Measurements from ENCODE around the gene DUSP9.

- no peak for TF ChIP-seq POLR2A (IDR thresholded peaks at IDR 0.05)
- TF ChIP-seq, protein P1, sequence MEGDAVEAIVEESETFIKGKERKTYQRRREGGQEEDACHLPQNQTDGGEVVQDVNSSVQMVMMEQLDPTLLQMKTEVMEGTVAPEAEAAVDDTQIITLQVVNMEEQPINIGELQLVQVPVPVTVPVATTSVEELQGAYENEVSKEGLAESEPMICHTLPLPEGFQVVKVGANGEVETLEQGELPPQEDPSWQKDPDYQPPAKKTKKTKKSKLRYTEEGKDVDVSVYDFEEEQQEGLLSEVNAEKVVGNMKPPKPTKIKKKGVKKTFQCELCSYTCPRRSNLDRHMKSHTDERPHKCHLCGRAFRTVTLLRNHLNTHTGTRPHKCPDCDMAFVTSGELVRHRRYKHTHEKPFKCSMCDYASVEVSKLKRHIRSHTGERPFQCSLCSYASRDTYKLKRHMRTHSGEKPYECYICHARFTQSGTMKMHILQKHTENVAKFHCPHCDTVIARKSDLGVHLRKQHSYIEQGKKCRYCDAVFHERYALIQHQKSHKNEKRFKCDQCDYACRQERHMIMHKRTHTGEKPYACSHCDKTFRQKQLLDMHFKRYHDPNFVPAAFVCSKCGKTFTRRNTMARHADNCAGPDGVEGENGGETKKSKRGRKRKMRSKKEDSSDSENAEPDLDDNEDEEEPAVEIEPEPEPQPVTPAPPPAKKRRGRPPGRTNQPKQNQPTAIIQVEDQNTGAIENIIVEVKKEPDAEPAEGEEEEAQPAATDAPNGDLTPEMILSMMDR (IDR thresholded peaks at IDR 0.05), result no peak
These were observed 21.6 kb downstream of the DUSP9 start for GRCh38 chrX:153668423-153669173.

All from testis (tissue), 2 donors.